NT2/D1 (cell line): ENCODE data around the gene SCAPER.

ENCODE experiments used
- YY1 ChIP-seq: IDR thresholded peaks from 2 replicates; pipeline ENCODE4 v1.6.1; 2011; ENCODE audit not compliant: insufficient read length, insufficient read depth
- ZNF274 ChIP-seq: IDR thresholded peaks from 2 replicates; pipeline ENCODE4 v1.6.1; 2011; ENCODE audit warnings: mild to moderate bottlenecking, low read depth, low read length

DNA sequence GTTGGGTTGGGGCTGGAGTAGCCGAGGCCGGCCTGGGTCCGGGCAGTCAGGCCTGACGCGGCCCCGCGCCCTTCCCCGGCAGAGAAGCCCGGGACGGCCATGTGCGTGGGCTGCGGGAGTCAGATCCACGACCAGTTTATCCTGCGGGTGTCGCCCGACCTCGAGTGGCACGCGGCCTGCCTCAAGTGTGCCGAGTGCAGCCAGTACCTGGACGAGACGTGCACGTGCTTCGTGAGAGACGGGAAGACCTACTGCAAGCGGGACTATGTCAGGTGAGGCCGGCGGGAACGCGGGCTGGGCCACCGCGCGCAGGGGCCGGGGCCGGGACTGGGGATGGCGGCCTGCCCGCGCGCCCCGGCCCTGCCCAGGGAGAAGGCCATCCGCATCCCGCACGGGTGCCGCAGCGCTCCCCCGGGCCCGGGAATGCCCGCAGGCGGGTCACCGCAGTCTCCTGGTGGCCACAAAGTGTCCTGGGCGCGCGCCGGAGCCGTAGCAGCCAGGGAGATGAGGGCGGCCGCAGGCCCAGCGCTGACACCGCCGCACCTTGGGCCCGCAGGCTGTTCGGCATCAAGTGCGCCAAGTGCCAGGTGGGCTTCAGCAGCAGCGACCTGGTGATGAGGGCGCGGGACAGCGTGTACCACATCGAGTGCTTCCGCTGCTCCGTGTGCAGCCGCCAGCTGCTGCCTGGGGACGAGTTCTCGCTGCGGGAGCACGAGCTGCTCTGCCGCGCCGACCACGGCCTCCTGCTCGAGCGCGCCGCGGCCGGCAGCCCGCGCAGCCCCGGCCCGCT, 567.2 kb downstream of the SCAPER start:
- TF ChIP-seq YY1 (no peak), ZNF274 (no peak)
